Fibroblast of lung (primary cell): ENCODE results near the gene SLC10A2.

Experiments
- EZH2 ChIP-seq: IDR thresholded peaks from 2 replicates; pipeline ENCODE4 v1.5.1; 2012; ENCODE audit warnings: low read length, control low read depth, mild to moderate bottlenecking; ENCODE audit errors: missing control alignments
- TF ChIP-seq, protein P1 (sequence below), 2 donors: IDR thresholded peaks in 1 of 2; conservative IDR thresholded peaks in 1 of 2; 1 replicate in 1 of 2; 2 replicates in 1 of 2; pipeline ENCODE4 v1.5.1; 2011 to 2012; ENCODE audit warnings: low read length in 2 of 2, control low read depth in 1 of 2, inconsistent platforms in 1 of 2, low read depth in 1 of 2, mild to moderate bottlenecking in 1 of 2

DNA sequence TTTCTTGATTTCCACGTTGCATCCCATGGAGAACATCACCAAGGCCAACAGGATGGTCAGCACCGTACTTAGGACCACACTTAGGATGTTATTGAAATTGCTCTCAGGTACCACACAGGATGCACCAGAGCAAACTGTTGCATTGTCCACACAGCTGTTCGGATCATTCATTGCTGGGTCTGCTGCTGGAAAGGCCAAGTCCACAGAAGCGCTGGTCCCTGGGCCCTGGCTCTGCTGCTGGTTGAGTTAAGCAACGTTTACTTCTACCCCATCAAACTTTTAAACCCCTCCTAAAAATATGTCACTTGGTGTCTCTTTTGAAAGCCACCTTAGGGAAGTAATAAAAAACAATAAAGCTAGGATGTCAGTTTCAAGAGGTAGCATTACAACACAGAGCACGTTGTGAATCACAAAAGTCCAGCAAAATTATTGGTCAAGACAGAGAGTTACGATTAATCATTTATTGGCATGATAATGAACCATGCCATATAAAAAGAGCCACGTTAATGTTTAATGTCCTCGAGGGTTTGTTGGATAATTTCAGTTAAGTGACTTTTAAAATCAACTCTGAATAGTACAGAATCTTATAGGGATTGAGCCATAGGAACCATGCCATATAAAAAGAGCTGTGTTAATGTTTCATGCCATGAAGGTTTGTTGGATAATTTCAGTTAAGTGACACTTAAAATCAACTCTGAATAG, at the start of gene SLC10A2:
- no peak for TF ChIP-seq EZH2
- TF ChIP-seq, protein P1, sequence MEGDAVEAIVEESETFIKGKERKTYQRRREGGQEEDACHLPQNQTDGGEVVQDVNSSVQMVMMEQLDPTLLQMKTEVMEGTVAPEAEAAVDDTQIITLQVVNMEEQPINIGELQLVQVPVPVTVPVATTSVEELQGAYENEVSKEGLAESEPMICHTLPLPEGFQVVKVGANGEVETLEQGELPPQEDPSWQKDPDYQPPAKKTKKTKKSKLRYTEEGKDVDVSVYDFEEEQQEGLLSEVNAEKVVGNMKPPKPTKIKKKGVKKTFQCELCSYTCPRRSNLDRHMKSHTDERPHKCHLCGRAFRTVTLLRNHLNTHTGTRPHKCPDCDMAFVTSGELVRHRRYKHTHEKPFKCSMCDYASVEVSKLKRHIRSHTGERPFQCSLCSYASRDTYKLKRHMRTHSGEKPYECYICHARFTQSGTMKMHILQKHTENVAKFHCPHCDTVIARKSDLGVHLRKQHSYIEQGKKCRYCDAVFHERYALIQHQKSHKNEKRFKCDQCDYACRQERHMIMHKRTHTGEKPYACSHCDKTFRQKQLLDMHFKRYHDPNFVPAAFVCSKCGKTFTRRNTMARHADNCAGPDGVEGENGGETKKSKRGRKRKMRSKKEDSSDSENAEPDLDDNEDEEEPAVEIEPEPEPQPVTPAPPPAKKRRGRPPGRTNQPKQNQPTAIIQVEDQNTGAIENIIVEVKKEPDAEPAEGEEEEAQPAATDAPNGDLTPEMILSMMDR (conservative IDR thresholded peaks at IDR 0.05 in 1 of 2, IDR thresholded peaks at IDR 0.05 in 1 of 2; ENCODE audit: low read depth in 1 of 2, low read length in 2 of 2) = no peak
